GM18858 (cell line): ENCODE measurements around the gene MEDAG.

Experiments used
- ATAC-seq: cut with Tn5 transposase; IDR thresholded peaks from one replicate; pipeline ENCODE4 v1.9.1; 2021; ENCODE audit not compliant: unreplicated experiment

MEDAG gene

GRCh38 chr13:30936971-30937370, 30.9 kb downstream of the MEDAG start:
- no peak for ATAC-seq

DNA sequence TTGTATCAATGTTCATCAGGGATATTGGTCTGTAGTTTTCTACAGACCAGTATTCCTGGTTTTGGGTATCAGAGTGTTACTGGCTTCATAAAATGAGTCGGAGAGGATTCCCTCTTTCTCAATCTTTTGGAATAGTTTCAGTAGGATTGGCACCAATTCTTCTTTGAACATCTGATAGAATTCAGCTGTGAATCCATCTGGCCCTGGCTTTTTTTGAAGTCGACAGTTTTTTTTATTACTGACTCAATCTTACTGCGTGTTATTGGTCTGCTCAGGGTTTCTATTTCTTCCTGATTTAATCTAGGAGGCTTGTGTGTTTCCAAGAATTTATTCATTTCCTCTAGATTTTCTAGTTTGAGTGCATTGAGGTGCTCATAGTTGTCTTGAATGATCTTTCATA, 37.8 kb downstream of the MEDAG start:
- no peak for ATAC-seq

DNA sequence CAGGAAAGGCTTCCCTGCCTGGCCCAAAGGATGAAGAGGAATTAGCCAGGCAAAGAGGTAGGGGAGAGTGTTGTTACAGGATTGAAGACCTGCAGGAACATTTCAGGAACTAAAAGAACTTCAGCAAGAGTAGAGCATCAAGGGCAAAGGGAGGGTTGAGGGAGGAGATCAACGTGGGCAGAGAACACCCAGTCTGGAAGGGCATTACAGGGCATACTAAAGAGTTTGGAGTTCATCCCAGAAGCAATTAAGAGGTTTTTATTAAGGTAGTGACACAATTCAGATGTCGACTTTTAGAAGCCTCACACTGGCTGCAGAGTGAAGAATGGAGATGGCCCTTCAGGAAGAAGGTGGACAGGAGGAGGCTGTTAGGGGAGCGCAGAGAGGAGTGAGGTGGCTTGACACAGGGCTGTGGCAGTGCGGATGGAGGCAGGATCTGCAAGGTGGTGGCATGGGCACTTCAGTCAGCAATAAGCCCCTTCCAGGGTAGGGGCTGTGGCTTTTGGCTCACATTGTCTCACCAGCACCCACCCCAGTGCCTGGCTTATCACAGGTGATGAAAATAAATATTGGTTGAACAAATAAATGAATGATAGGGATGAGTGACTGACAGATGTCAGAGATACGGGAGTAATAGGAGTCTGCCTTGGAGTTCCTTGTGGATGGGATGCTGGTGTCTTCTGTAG, 51.3 kb downstream of the MEDAG start:
- ATAC-seq = no peak

- no peak for ATAC-seq
These were observed 53.6 kb downstream of the MEDAG start for GRCh38 chr13:30959678-30960077.

- no peak for ATAC-seq
These were observed 57.7 kb downstream of the MEDAG start for GRCh38 chr13:30963791-30964190.

DNA sequence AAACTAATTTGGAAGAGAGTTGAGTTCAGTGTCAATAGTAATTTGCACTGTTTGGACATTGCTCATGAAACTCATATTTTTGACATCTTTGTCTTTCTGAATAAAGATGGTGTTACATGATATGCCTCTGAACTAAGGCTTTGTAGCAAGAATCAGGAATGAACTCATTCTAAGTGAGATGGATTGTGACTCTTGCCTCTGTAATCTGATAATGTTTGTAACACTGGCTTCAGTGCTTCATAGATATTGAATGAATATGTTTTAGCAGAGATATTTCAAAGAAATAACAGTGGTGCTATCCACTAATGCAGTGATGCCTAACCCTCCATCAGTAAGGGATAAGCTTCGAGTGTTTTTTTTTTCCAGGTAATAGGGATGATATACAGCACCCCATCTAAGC, 59.3 kb downstream of the MEDAG start:
- no peak for ATAC-seq

- ATAC-seq = no peak
These were observed 60.0 kb downstream of the MEDAG start for GRCh38 chr13:30966101-30966500.

GRCh38 chr13:30968846-30969245, 62.8 kb downstream of the MEDAG start:
- ATAC-seq = no peak

- ATAC-seq = no peak
These were observed 65.5 kb downstream of the MEDAG start for GRCh38 chr13:30971575-30971974.

DNA sequence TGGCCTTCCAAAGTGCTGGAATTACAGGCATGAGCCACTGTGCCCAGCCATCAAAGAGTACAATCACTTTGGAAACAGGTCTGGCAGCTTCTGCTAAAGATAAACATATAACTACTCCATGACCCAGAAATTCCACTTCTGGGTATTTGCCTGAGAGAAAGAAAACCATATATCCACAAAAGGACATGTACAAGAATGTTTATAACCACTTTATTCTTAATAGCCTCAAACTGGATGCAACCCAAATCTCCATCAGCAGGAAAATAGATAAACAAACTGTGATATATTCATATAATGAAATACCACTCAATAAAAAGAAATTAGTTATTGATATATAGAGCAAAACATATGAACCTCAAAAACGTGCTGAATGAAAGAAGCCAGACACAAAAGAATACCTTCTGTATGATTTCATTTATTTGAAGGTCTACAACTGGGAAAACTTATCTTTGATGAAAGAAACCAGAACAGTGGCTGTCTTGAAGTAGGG, 66.9 kb downstream of the MEDAG start:
- ATAC-seq = no peak

GRCh38 chr13:30974350-30974749, 68.3 kb downstream of the MEDAG start:
- no peak for ATAC-seq
